ENCODE results near the gene DDIAS. TPM values are rescaled to one million over a fixed set of nuclear protein-coding genes. Genes with fewer than 3 reads are reported as not detected.

DDIAS gene
- total and polyA plus RNA-seq, 7 donors: 0.16 to 3.1 (median 0.66) TPM; not detected in 1

DNA sequence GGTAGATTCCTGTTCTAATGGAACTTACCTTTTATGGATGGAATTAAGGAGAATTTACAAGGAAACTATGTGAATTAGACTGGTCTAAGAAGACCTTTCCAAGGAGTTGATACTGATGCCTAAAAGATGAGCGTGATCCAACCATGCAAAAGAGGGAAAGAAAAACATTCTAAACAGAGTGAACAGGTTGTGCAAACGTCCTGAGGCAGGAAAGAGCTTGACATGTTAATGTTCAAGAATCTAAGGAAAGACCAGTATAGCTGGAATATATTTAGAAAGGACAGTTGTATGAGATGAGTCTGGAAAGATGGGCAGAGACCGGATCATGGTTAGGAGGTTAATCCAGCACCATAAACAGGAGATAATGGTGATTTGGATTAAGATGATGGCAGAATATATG lies 1.3 kb downstream of the DDIAS start:
- Histone ChIP-seq H3K27ac (no peak overlapping the region), H3K27me3 (no peaks in the 10 kb centered on the region), H3K9me3 (no peaks in the 10 kb centered on the region), H3K4me3 (no peak overlapping the region), H3K36me3 (no peaks in the 10 kb centered on the region), H3K4me1 (peaks cover 0 to 26% (median 25%) of the 10 kb centered on the region in 4 donors)
- intact Hi-C loops (cut with DNase I): loop anchor here (5.0 to 10.0 kb wide), 3 partner anchors 169 to 912 kb away; partner anchors contain the start of gene RAB30
- no peak for DNase-seq
- WGBS, 2 donors: 70 to 80% methylated on average over 3 of the region's 3 CpGs
- TF ChIP-seq, protein P1, sequence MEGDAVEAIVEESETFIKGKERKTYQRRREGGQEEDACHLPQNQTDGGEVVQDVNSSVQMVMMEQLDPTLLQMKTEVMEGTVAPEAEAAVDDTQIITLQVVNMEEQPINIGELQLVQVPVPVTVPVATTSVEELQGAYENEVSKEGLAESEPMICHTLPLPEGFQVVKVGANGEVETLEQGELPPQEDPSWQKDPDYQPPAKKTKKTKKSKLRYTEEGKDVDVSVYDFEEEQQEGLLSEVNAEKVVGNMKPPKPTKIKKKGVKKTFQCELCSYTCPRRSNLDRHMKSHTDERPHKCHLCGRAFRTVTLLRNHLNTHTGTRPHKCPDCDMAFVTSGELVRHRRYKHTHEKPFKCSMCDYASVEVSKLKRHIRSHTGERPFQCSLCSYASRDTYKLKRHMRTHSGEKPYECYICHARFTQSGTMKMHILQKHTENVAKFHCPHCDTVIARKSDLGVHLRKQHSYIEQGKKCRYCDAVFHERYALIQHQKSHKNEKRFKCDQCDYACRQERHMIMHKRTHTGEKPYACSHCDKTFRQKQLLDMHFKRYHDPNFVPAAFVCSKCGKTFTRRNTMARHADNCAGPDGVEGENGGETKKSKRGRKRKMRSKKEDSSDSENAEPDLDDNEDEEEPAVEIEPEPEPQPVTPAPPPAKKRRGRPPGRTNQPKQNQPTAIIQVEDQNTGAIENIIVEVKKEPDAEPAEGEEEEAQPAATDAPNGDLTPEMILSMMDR (IDR thresholded peaks at IDR 0.05): no peak
- TF ChIP-seq POLR2A (IDR thresholded peaks at IDR 0.05): no peak
- no peak for TF ChIP-seq POLR2AphosphoS5 (IDR thresholded peaks at IDR 0.05)
- no peak for TF ChIP-seq EP300 (IDR thresholded peaks at IDR 0.05)

DNA sequence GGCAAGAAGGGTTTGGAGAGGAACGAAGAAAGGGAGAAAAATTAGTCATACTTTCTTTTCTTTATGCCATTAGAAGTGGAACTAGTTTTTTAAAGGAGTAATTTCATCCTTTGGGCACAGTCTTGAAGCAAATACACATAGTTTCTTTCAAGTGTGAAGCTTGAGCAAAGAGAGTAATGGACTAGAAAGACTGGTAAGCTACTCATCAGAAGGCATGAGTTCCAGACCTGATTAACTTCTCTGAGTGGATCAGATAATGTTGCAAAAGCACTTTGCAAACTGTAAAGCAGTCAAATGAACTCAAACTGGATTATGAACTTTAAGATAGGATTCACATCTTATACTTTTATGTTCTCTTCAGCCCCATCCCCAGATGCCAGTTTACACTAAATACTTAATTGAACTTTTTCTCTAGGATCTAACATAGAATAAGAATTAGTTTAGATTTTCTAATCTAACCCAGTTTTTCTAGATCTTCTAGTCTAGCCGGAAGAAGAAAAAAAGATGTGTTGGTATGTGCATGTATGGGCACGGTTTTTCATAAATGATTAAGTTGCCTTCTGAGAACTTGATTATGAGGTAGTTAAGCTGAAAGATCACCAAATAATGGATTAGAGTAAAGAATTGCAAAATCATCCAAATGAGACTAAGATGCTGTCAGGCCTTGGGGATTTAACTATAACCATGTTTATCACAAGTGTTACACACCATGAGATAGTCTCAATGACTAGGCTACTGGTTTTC lies 2.5 kb downstream of the DDIAS start:
- H3K27me3 ChIP-seq: no peaks in the 10 kb centered on the region
- no peaks in the 10 kb centered on the region for H3K9me3 ChIP-seq
- H3K27ac ChIP-seq: no peak overlapping the region
- no peak for DNase-seq
- intact Hi-C loops (cut with DNase I): loop anchor here (5.0 to 10.0 kb wide), 3 partner anchors 168 to 911 kb away; partner anchors contain the start of gene RAB30
- no peaks in the 10 kb centered on the region for H3K36me3 ChIP-seq
- H3K4me1 ChIP-seq: peaks cover 0 to 16% (median 14%) of the 10 kb centered on the region in 4 donors
- TF ChIP-seq POLR2AphosphoS5 (IDR thresholded peaks at IDR 0.05): no peak
- TF ChIP-seq EP300 (IDR thresholded peaks at IDR 0.05): no peak
- no peak for TF ChIP-seq POLR2A (IDR thresholded peaks at IDR 0.05)
- TF ChIP-seq, protein P1 (IDR thresholded peaks at IDR 0.05): no peak
- no peak overlapping the region for H3K4me3 ChIP-seq
- WGBS, 2 donors: 82 to 88% methylated on average over 3 of the region's 3 CpGs

DNA sequence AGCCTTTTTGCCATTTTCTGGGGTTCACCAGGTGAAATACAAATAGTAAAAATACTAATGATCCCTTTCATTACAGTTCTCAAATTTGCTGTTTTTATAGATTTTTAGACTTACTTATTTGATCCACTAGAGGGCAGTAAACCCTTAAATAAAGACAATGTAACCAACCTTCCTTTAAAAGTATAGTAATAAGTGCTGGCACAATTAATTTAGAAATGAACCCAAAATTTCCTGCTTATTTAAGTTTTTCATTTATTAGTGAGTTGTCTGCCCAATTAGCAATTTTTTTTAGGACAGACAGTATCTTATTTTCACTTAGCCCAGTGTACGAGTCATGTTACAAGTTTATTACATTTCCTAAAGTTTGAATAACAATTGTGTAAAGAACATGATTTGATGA lies 4.7 kb downstream of the DDIAS start:
- TF ChIP-seq POLR2AphosphoS5 (IDR thresholded peaks at IDR 0.05) (no peak), POLR2A (IDR thresholded peaks at IDR 0.05) (no peak), EP300 (IDR thresholded peaks at IDR 0.05) (no peak)
- TF ChIP-seq, protein P1 (IDR thresholded peaks at IDR 0.05): peak; percentile 21 to 58 (median 33)
- no peak for DNase-seq
- H3K36me3 ChIP-seq: no peaks in the 10 kb centered on the region
- no peaks in the 10 kb centered on the region for H3K27me3 ChIP-seq
- no peak overlapping the region for H3K27ac ChIP-seq
- peaks cover 0 to 5% (median 5%) of the 10 kb centered on the region in 4 donors for H3K4me1 ChIP-seq
- no peaks in the 10 kb centered on the region for H3K9me3 ChIP-seq
- WGBS, 2 donors: 65 to 69% methylated on average over 1 of the region's 1 CpG
- intact Hi-C loops (cut with DNase I): loop anchor here (2.0 to 10.0 kb wide), 4 partner anchors 345 to 909 kb away; no protein-coding TSS in a partner anchor
- no peak overlapping the region for H3K4me3 ChIP-seq

DNA sequence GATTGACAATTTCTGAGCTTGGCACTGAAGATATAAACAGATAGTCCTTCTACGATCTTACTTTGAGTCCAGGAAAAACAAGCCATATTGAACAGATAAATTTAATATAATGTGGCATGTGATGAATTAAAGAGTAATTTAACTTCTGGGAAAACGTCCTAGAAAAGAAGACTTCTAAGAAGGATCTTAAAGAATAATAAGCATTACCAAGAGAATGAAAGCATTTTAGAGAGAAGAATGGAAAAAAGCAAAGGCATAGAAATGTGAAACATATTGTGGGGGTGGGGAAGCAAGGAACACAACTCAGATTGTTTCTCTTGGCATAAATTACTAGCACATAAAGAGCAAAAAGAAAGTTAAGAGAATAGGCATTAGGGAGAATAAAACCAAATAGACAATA lies 5.4 kb downstream of the DDIAS start:
- Histone ChIP-seq H3K9me3 (no peaks in the 10 kb centered on the region), H3K27me3 (no peaks in the 10 kb centered on the region), H3K4me1 (peaks cover 0 to 2% (median 1%) of the 10 kb centered on the region in 4 donors), H3K27ac (no peak overlapping the region), H3K36me3 (no peaks in the 10 kb centered on the region), H3K4me3 (no peak overlapping the region)
- TF ChIP-seq, protein P1 (IDR thresholded peaks at IDR 0.05): no peak
- TF ChIP-seq POLR2AphosphoS5 (IDR thresholded peaks at IDR 0.05): no peak
- no peak for TF ChIP-seq EP300 (IDR thresholded peaks at IDR 0.05)
- TF ChIP-seq POLR2A (IDR thresholded peaks at IDR 0.05): no peak
- intact Hi-C loops (cut with DNase I): loop anchor here (2.0 to 10.0 kb wide), 4 partner anchors 344 to 908 kb away; no protein-coding TSS in a partner anchor
- no peak for DNase-seq
- 59 to 69% methylated on average over 2 of the region's 2 CpGs for WGBS, 2 donors

All from sigmoid colon (tissue), 7 donors.